GM19455 (cell line): Measurements from ENCODE around the gene MXRA7.
A peak's percentile ranks its signal among the peaks of the same experiment; 100 is the strongest.
"Not testable (repeated sequence)": the region's sequence is repeated elsewhere in the genome, so short reads cannot be mapped to it uniquely, and the experiment has no call there.

Experiments used
- ATAC-seq: cut with Tn5 transposase; IDR thresholded peaks from one replicate; pipeline ENCODE4 v1.9.1; 2021; ENCODE audit not compliant: unreplicated experiment

Gene MXRA7, protein sequence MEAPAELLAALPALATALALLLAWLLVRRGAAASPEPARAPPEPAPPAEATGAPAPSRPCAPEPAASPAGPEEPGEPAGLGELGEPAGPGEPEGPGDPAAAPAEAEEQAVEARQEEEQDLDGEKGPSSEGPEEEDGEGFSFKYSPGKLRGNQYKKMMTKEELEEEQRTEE

DNA sequence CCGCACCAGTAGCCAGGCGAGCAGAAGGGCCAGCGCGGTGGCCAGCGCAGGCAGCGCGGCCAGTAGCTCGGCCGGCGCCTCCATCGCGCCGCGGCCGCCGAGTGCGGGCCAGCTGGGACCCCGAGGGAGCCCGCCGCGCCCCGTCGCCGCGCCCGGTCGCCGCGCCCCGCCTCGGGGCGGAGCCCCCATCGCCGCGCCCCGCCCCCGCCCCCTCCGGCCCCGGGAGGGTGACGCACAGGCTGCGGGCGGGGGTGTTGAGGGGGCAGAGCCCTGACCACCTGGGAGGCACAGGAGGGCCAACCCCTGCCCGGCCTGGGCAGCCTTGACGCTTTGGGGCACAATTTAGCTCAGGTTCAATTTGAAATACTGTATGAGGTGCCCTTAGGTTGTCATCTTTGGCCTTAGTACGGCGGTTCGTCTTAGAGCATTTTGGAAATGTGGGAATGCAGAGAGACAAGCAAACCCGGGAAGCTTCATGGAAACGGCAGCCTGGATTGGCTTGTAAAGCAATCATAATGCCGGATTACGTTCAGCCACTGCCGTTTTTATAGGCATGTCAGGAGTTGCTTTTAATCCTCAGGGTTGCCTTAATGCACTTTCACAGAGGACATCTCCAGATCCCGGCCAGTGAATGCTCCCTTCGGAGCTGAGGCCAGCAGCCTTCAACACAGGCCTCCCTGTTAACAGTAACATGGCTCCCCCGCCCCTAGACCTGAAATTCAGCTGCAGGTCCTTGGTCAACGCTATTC is at the start of gene MXRA7:
MXRA7 (minus strand) TSS at position 103 of the 749 bp plus-strand sequence; CDS start at position 84, 19 bp downstream.
- no peak for ATAC-seq

DNA sequence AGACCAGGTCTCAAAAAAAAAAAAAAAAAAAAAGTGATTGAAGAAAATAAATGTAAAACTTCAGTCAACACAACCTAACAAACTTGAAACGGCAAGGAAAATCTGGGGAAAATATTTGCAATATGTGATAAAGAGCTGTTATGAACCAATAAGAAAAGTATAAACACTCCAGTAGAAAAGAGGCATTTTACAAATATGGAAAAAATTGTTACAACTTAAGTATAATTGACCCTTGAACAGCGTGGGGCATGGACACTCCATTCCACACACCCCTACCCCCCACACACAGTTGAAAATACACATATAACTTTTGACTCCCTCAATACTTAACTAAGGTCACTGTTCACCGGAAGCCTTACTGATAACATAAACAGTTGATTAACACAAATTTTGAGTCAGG is 47.8 kb upstream of the MXRA7 start:
- no peak for ATAC-seq

DNA sequence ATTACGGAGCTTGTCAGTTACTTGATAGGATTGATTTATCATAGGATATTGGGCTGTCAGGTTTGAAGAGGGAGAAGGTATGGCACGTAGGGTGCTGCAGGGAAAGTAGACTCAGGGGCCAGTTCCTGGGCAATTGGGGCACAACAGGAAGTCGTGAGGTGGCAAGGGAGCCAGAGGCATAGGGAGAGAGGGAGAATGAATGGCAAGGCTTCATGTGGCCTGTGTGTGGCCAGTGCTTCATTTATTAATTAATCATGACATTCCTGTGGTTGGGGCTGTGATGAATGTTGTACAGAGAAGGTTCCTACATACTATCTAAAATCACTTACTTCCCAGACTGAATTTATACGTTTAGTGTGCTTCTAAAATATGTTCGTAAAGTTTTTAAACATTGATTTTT is 46.5 kb upstream of the MXRA7 start:
- no peak for ATAC-seq

DNA sequence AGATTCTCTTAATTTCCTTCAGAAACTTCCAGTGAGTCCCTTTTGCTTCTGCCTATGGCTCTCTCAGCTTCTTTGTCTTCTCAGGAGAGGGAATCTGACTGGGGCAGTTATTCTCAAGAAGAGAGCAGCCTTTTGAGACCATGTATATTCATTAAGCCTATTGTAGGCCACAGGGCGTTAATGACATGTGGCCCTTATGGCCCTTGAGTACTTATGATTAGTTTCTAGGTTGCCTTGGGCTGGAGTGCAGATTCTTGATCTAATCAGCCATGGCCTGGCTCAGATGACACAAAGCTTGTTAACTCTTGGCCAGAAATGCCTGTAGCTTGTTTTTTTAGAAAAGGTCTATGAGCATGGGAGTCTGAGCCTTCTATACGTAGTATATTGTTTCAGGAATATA is 44.5 kb upstream of the MXRA7 start:
- ATAC-seq: no peak

DNA sequence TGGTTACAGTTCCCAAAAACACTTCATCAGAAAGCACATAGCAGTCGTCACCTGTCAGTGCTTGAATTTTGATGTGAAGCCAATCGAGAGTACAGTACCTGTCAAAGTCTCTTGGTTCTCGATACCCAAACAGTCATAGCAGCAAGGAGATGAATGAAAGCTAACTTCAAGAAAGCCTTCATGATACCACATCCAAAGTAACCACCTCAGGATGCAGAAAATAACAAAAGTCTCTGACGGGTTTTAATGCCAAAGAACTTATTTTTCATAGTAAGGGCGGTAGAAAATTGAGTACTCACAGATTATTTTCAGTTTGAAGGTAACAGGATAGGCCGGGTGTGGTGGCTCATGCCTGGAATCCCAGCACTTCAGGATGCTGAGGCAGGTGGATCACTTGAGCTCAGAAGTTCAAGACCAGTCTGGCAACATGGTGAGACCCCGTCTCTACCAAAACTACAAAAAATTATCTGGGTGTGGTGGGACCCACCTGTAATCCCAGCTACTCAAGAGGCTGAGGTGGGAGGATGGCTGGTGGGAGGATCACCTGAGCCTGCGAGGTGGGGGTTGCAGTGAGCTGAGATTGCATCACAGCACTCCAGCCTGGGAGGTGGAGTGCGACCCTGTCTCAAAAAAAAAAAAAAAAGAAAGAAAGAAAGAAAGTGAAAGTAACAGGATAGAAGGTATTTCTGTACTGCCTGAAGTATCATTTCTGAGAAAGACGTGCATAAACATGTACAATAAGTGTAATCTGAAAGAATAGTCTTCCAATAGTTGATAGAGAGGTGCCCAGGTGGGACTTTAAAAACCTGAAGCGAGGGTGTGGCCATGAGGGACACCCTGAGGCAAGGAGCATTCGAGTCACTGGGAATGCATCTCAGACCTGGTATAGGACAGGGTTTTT is 42.5 kb upstream of the MXRA7 start:
- ATAC-seq: no peak

DNA sequence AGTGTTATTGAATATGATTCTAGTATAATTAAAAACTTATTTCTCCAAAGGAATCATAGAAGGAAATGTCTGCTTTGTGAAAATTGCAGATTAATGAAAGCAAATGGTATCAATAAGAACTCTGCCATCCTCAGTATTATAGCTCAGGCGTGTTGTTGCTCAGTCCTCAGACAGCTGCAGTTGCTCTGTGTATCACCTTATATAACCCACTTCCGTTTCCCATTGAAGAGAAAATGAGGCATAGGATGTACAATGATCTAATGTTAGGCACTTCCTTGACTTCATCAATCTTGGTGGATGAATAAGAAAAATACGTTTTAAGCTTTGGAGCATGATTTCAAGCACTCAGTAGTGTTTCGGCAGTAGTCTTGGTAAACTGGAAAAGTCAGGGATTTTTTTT is 41.2 kb upstream of the MXRA7 start:
- ATAC-seq: no peak

DNA sequence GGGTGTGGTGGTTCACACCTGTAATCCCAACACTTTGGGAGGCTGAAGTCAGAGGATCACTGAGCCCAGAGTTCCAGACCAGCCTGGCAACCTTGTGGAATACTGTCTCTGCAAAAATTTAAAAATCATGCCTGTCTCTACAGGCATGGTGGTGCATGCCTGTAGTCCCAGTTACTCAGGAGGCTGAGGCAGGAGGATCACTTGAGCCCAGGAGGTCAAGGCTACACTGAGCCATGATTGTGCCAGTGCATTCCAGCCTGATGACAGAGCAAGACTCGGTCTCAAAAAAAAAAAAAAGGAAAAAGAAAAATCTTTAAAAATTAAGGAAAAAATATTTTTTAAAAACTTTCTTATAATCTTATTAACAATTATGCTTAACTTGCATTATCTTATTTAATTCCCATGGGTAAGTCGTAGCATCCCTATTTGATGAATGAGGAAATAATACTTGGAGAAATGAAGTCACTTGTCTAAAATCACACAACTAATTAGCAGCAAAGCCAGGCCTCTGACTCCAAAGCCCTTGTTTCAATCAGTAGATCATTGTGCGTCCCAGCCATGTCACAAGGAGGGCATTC is 40.7 kb upstream of the MXRA7 start:
- no peak for ATAC-seq

DNA sequence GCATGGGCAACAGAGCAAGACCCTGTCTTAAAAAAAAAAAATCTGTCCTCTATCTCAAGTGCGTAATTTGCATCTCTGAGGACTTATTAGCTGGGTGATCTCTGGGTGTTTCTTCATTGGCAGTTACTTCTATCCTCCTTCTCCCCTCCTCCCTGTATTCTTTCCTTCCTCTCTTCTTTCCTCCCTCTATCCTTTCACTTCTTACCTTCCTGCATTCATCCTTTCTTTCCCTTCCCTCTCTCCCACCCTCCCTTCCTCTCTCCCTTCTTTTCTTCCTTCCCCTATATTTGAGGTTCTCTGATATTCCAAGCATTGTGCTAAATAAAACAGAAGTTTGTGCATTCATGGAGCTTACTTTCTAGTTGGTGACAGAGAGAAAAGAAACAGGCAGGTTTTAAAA is 37.9 kb upstream of the MXRA7 start:
- ATAC-seq: no peak

DNA sequence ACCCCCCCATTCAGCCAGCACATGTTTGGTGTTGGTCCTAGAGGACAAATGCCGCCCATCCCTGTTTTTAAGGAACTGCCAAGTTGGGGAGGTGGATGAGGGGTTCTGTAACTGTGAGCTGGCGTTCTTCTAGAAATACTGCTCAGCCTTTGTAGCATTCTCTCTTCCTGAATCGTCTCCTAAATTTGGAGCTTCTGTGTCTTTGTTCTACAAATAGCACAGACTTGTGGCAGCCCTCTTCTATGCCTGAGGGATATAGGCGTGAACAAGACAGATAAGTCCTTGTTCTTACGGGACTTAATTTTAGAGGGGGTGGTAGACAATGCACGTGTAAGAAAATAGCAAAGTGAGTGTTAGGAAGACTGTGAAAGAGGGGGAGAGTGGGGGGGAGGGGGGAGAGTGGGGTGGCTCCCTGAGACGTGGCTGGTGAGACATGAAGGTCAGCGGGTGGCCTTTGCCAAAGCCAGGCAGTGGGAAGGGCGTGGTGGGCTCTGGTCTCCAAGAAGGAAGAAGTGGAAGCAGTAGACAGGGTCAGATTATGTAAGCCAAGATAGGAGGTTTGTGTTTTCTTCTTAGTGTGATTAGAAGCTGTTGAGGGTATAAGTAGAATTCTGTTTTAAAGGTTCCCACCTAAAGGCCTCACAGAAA is 37.1 kb upstream of the MXRA7 start:
- no peak for ATAC-seq

DNA sequence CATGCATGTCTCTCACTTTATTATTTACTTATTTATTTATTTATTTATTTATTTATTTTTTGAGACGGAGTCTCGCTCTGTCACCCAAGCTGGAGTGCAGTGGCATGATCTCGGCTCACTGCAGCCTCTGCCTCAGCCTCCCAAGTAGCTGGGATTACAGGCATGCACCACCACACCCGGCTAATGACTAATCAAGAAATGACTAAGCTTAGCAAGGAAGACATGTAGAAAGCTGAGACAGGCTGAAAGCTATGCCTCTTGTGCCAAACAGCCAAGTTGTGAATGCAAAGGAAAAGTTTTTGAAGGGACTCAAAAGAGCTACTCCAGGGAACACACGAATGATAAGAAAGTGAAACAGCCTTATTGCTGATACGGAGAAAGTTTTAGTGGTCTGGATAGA is 35.0 kb upstream of the MXRA7 start:
- not testable (repeated sequence) for ATAC-seq

DNA sequence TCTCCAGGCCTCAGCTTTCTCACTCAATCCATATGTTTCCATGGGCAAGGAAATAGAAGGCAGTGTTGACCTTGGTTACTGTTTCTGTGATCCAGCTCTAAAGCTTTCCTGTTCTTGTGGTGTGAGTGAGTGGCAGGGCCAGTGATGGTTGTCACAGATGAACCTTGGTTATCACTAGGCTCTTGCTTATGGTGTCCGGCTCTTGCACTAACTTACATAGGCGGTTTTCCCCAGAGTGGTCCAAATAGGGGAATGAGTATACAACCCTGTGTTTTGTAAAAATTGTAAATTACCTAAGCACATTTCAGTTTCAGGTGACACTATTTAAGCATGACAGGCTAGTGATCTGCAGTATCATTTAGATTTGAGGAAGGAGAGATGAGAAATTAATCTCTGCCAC is 34.0 kb upstream of the MXRA7 start:
- no peak for ATAC-seq

DNA sequence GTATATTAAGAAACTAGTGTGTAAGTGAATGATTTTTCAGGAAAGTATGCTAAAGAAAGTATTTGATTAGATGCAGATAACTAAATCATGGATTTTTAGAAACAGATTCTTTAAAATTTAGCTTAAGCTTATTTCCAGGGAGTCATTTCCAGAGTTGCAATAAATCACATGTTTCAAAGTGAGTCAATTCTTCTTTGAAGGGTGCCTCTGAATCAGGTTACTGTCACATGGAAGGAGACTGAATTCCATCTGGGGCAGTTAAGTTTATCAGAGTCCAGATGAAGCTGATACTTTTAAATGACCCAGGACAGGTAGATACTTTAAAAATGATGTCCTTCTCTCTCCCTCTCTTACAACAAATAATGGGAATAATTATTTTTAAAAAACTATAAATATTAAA is 32.2 kb upstream of the MXRA7 start:
- no peak for ATAC-seq

DNA sequence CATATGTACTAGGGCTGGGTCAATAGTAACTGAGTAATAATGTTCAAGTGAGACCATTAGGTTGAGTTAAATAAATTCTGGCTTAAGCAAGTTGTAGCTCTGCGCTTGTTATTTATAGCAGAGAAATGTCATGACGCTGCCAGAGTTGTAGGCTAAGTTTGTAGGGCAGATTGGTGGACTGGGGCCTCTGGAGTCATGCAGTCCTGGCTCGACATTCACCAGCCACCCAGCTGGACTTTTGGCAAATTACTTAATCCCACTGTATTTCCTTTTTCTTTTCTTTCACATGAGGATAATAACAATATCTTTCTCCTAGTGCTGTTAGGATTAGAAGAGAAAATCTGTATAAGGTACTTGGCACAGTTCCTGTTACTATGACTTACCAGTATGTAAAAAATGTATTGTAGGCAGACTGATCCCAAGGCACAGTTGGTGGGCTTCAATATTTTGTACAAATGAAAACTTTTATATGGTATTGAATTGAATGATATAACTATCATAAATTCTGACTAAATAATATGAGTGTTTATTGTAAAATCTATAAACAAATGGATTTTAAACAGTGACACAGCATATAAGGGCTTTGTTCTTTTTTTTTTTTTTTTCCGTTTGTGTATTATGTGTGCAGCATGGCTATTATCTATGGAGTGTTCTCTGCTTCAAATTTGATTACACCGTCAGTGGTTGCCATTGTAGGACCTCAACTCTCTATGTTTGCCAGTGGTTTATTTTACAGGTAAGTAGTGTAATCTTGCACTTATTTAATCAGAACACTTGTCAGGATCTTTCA is 29.8 kb upstream of the MXRA7 start:
- no peak for ATAC-seq

DNA sequence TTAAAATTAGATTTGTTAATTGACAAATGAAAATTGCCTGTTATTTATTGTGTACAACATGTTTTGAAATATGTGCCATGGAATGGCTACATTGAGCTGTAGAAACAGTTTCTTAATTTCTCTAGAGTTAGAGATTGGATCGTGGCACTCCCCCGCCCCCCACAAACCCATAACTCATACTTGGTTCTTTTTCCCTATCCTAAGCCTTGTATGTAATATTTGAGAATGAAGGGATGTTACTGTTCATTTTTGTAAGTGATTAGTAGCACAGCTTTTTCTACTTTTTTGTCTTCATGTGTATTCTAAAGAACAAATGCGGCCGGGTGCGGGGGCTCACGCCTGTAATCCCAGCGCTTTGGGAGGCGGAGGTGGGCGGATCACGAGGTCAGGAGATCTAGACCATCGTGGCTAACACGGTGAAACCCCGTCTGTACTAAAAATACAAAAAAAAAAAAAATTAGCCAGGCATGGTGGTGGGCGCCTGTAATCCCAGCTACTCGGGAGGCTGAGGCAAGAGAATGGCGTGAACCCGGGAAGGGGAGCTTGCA is 28.9 kb upstream of the MXRA7 start:
- ATAC-seq: not testable (repeated sequence)

DNA sequence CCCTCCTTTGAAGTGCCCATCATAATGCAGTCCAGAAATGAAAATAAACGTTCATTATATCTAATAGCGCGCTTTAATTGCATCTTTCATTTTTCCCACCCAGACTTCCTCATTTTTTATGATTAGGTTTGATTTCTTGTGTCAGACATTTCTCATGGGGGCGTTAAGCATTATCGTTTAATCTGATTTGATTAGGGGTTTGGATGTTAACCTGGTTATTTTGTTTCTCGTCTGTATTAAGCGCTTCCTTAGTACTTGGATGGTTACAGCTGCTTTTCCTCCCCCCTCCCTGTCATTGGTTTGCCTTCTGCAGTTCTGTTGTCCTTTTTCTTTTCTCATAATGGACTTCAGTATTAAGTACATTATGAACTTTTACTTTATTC is 27.7 kb upstream of the MXRA7 start:
- no peak for ATAC-seq

DNA sequence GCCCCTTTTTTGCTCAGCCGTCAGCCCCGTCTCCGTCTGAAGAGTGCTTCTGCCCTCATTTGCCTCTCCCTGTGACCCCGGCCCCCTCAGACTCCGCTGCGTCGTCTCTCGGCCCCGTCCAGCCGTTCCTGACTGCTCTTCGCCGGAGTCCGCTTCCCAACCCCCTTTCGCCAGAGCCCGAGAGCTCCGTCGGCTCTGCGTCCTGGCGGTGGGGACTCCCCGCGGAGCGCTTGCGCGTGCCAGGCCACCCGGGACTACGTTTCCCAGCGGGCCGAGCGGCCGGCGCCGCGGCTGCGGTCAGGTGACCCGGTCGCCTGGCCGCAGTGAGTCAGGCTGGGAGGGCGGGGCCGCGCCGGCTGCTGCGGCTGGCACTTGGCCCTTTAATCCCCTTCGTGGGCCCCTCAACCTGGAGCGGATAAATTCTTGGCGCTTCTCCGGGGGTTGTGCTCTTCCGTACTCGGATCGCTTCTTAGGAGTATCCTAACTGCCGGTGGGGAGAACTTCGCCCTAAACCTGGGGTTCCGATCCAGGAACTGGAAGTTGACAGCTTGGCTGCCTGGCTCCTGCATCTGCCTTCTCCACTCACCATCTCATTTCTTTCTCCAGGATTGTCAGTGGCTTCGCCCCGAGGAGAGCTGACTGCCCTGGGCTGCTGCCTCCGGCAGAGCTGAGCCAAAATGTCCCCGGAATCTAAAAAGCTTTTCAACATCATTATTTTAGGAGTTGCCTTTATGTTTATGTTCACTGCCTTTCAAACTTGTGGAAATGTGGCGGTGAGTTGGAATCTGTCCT is 27.1 kb upstream of the MXRA7 start, which contains the start of gene MFSD11:
MFSD11 (plus strand) TSS at position 444 of the 792 bp plus-strand sequence; CDS start at position 678, 234 bp downstream.
- peak; percentile 51 for ATAC-seq

DNA sequence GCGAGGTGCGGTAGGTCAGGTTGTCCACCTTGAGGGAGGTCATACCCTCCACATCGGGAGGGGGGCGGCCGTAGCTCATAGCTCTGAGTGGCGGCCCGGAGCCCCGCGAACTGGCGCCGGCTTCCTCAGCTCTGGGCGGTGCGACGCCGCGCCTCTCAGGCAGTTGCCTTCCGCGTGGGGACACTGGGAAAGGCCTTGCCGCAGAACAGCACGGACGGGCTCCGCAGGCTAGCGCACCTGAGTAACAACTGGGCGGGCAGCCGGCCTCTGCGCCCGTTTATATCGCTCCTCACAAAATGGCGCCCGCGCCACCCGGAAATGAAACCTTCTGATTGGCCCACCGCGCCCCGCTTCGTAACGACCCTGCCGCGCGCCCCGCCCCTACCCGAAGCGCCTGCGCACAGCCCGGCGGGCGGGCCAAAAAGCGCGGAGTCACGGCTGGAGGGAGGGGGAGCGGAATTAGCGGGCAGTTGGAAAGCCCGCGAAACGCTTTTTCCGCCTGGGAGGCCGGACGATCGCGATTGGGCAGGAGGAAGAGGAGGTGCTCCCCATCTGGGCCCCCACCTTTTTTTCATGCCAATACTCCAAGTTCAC is 26.4 kb upstream of the MXRA7 start, which contains the start of gene SRSF2:
SRSF2 (minus strand) TSS at position 250 of the 594 bp plus-strand sequence; CDS start at position 79, 171 bp downstream.
- ATAC-seq: peak; percentile 64

DNA sequence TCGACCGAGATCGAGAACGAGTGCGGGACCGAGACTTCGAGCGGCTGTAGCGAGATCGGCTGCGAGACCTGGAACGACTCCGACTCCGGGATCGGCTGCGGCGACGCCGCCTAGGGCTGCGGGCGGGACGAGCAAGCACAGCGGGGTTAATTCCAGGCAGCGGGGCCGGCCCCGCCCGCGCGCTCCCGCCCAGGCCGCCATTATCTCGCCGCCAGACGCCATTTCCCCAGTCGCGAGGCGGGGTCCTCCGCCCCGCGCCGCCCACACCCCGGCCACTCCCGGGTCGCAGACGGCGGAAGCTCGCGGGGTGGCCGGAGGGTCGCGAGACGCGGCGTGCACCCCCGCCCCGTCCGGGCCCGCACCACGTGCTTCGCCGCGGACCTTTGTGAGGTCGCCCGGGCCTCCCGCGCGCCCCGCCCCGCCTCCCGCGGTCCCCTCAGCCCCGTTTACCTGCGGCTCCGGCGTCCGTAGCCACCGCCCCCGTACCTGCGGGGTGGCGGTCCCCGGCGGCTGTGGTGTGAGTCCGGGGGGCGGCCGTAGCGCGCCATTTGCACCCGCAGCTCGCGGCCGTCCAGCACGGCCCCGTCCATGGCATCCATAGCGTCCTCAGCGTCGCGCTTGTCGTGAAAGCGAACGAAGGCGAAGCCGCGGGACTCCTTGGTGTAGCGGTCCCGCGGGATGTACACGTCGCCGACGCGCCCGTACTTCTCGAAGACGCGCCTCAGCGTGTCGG is 25.8 kb upstream of the MXRA7 start:
- peak; percentile 15 for ATAC-seq
